PC-3 (cell line): ENCODE data around the gene OTUD6A. TPM values are rescaled to one million over a fixed set of nuclear protein-coding genes. Genes with fewer than 3 reads are reported as not detected.

Experiments used
- ATAC-seq: fragments of 200-7000 bp; cut with Tn5 transposase; 2 replicates; pipeline ENCODE4 v1.9.1; 2020; ENCODE audit warnings: mild to moderate bottlenecking, moderate library complexity
- BruUV-seq: library from RNA; stranded (reverse); fragments of 400-500 nt; replicated peaks from 2 replicates; lab custom pipeline; 2021; lab: Mats Ljungman, UMichigan
- CTCF ChIA-PET: fragments of 300-600 bp; sonication (Branson Sonifier 250); formaldehyde crosslinking; loops from one replicate; lab custom pipeline; 2022; ENCODE audit warnings: antibody characterized with exemption; lab: Charles Lee
- POLR2A ChIA-PET: fragments of 300-600 bp; sonication (Branson Sonifier 250); formaldehyde crosslinking; loops from one replicate; lab custom pipeline; 2022; ENCODE audit warnings: antibody characterized with exemption; ENCODE audit not compliant: unreplicated experiment; lab: Charles Lee
- DNase-seq: peaks from one replicate; pipeline ENCODE4 v3.0.0-alpha.2; 2015
- H2AFZ ChIP-seq: fragments of 300-600 bp; sonication (generic); 2 replicates; pipeline ENCODE4 v1.6.0; 2016; ENCODE audit warnings: antibody characterized with exemption, low read length
- H3F3A ChIP-seq: fragments of 300-600 bp; sonication (generic); one replicate; pipeline ENCODE4 v1.6.0; 2017; ENCODE audit warnings: antibody characterized with exemption, low read length, control low read depth, mild to moderate bottlenecking; ENCODE audit not compliant: unreplicated experiment
- H3K27ac ChIP-seq: fragments of 300-600 bp; sonication (generic); 2 replicates; pipeline ENCODE4 v1.5.1; 2016; ENCODE audit warnings: mild to moderate bottlenecking, low read length
- H3K27me3 ChIP-seq: fragments of 300-600 bp; sonication (generic); 2 replicates; pipeline ENCODE4 v1.6.1; 2016; ENCODE audit warnings: low read length, mixed read lengths
- H3K36me3 ChIP-seq: fragments of 300-600 bp; sonication (generic); 2 replicates; pipeline ENCODE4 v1.6.1; 2016; ENCODE audit warnings: low read depth, mixed run types, low read length, mixed read lengths
- H3K4me1 ChIP-seq: fragments of 300-600 bp; sonication (generic); 2 replicates; pipeline ENCODE4 v1.5.1; 2016; ENCODE audit warnings: low read length; ENCODE audit not compliant: insufficient read depth
- H3K4me2 ChIP-seq: fragments of 300-600 bp; sonication (generic); 2 replicates; pipeline ENCODE4 v1.6.0; 2016; ENCODE audit warnings: low read length
- H3K4me3 ChIP-seq: fragments of 300-600 bp; sonication (generic); 2 replicates; pipeline ENCODE4 v1.5.1; 2016; ENCODE audit warnings: mild to moderate bottlenecking, low read length, mixed read lengths
- H3K79me2 ChIP-seq: fragments of 300-600 bp; sonication (generic); 2 replicates; pipeline ENCODE4 v1.6.1; 2017; ENCODE audit warnings: low read length, mixed read lengths
- H3K9ac ChIP-seq: fragments of 300-600 bp; sonication (generic); 2 replicates; pipeline ENCODE4 v1.6.0; 2016; ENCODE audit warnings: mild to moderate bottlenecking, low read length
- H3K9me2 ChIP-seq: fragments of 300-600 bp; sonication (generic); replicated peaks from 2 replicates; pipeline ENCODE4 v1.6.1; 2016; ENCODE audit warnings: mixed run types, low read length, mixed read lengths
- H3K9me3 ChIP-seq: fragments of 300-600 bp; sonication (generic); 2 replicates; pipeline ENCODE4 v1.6.1; 2016; ENCODE audit warnings: low read length, mixed read lengths
- H4K20me1 ChIP-seq: fragments of 300-600 bp; sonication (generic); 2 replicates; pipeline ENCODE4 v1.6.1; 2016; ENCODE audit warnings: low read length, mixed read lengths
- CTCF ChIP-seq: fragments of 300-600 bp; sonication (generic); conservative IDR thresholded peaks from 2 replicates; pipeline ENCODE4 v1.5.1; 2017; ENCODE audit warnings: antibody characterized with exemption, low read depth, mild to moderate bottlenecking, low read length
- EZH2 ChIP-seq: fragments of 300-600 bp; sonication (generic); IDR thresholded peaks from one replicate; pipeline ENCODE4 v1.6.1; 2017; ENCODE audit warnings: antibody characterized with exemption, mild to moderate bottlenecking, low read length; ENCODE audit not compliant: unreplicated experiment
- EZH2phosphoT487 ChIP-seq: fragments of 300-600 bp; sonication (generic); IDR thresholded peaks from 2 replicates; pipeline ENCODE4 v1.6.1; 2018; ENCODE audit warnings: mild to moderate bottlenecking, antibody characterized with exemption, low read length, borderline replicate concordance
- intact Hi-C: fragments of 100-400 bp; cut with micrococcal nuclease; formaldehyde crosslinking; loops from 2 replicates; pipeline ENCODE4 v1.9.0; 2023
- total RNA-seq: library from RNA; depleted of rRNA; stranded (reverse); fragments of >200 nt; gene quantifications from 2 replicates; pipeline ENCODE4 v1.2.3, GENCODE V29; 2014

The OTUD6A gene
- total RNA-seq, 1 experiment from 2014 or later = not detected

- H2AFZ ChIP-seq = no peak overlapping the region
- H3K79me2 ChIP-seq = no peaks in the 10 kb centered on the region
- intact Hi-C loops = no loop called here
- H3K9me2 ChIP-seq = no peaks in the 10 kb centered on the region
- H3K4me2 ChIP-seq = no peak overlapping the region
- ChIA-PET CTCF (no interaction called here), POLR2A (no interaction called here)
- H3K27ac ChIP-seq = no peak overlapping the region
- H3F3A ChIP-seq = no peaks in the 10 kb centered on the region
- BruUV-seq = no TSS peak
- ATAC-seq (no peak), DNase-seq (no peak)
- H3K4me3 ChIP-seq = no peak overlapping the region
- H3K4me1 ChIP-seq = no peaks in the 10 kb centered on the region
- no peaks in the 10 kb centered on the region for H3K36me3 ChIP-seq
- H3K27me3 ChIP-seq = no peaks in the 10 kb centered on the region
- no peaks in the 10 kb centered on the region for H3K9me3 ChIP-seq
- no peak overlapping the region for H3K9ac ChIP-seq
- TF ChIP-seq EZH2phosphoT487 = no peak
- TF ChIP-seq CTCF = no peak
- no peak for TF ChIP-seq EZH2
- H4K20me1 ChIP-seq = no peaks in the 10 kb centered on the region
Measured at GRCh38 chrX:70025464-70025863, 36.8 kb upstream of the OTUD6A start.

GRCh38 chrX:70026112-70026850, 36.0 kb upstream of the OTUD6A start:
- ATAC-seq (no peak), DNase-seq (no peak)
- Histone ChIP-seq H3F3A (no peaks in the 10 kb centered on the region), H4K20me1 (no peaks in the 10 kb centered on the region), H2AFZ (no peak overlapping the region), H3K4me3 (no peak overlapping the region), H3K27ac (no peak overlapping the region), H3K9me3 (no peaks in the 10 kb centered on the region), H3K9ac (no peak overlapping the region), H3K27me3 (no peaks in the 10 kb centered on the region), H3K79me2 (no peaks in the 10 kb centered on the region), H3K9me2 (no peaks in the 10 kb centered on the region), H3K36me3 (no peaks in the 10 kb centered on the region), H3K4me2 (no peak overlapping the region), H3K4me1 (no peaks in the 10 kb centered on the region)
- no TSS peak for BruUV-seq
- ChIA-PET CTCF (no interaction called here), POLR2A (no interaction called here)
- intact Hi-C loops = no loop called here
- TF ChIP-seq EZH2phosphoT487 (no peak), CTCF (no peak), EZH2 (no peak)

- H4K20me1 ChIP-seq = no peaks in the 10 kb centered on the region
- TF ChIP-seq CTCF = no peak
- no peak for TF ChIP-seq EZH2phosphoT487
- no peak for TF ChIP-seq EZH2
- H2AFZ ChIP-seq = no peak overlapping the region
- H3K9me2 ChIP-seq = no peaks in the 10 kb centered on the region
- intact Hi-C loops = no loop called here
- H3K9ac ChIP-seq = no peak overlapping the region
- POLR2A ChIA-PET = no interaction called here
- CTCF ChIA-PET = no interaction called here
- no peak overlapping the region for H3K4me2 ChIP-seq
- BruUV-seq = no TSS peak
- H3K36me3 ChIP-seq = no peaks in the 10 kb centered on the region
- H3K9me3 ChIP-seq = no peaks in the 10 kb centered on the region
- ATAC-seq (no peak), DNase-seq (no peak)
- H3K4me1 ChIP-seq = no peaks in the 10 kb centered on the region
- H3K79me2 ChIP-seq = no peaks in the 10 kb centered on the region
- H3K4me3 ChIP-seq = no peak overlapping the region
- no peaks in the 10 kb centered on the region for H3K27me3 ChIP-seq
- H3K27ac ChIP-seq = no peak overlapping the region
- no peaks in the 10 kb centered on the region for H3F3A ChIP-seq
Measured at GRCh38 chrX:70026851-70027200, 35.4 kb upstream of the OTUD6A start.
